Measurements from ENCODE around the gene FBXW5.

GRCh38 chr9:136992819-136993369 lies 48.4 kb upstream of the FBXW5 start:
- TF ChIP-seq CTCF (conservative IDR thresholded peaks at IDR 0.05; ENCODE audit: low read length) (no peak), EZH2phosphoT487 (IDR thresholded peaks at IDR 0.05; ENCODE audit: borderline replicate concordance, low read depth, low read length) (no peak)
